Smooth muscle cell (in vitro differentiated cells): Measurements from ENCODE around the gene HECW1. TPM values are rescaled to one million over a fixed set of nuclear protein-coding genes. Genes with fewer than 3 reads are reported as not detected.
"Not testable (repeated sequence)": the region's sequence is repeated elsewhere in the genome, so short reads cannot be mapped to it uniquely, and the experiment has no call there.

Experiments
- DNase-seq: peaks from one replicate; lab custom pipeline; 2025; ENCODE audit not compliant: unreplicated experiment; lab: John Stamatoyannopoulos, UW
- H2AFZ ChIP-seq: fragments of 200-600 bp; sonication (generic); 2 replicates; pipeline ENCODE4 v1.6.0; 2016; ENCODE audit warnings: antibody characterized with exemption, low read depth, mild to moderate bottlenecking
- H3F3A ChIP-seq: fragments of 200-600 bp; sonication (generic); 2 replicates; pipeline ENCODE4 v1.6.0; 2017; ENCODE audit warnings: antibody characterized with exemption, low read depth
- H3K27ac ChIP-seq: fragments of 200-600 bp; sonication (generic); 2 replicates; pipeline ENCODE4 v1.5.1; 2016; ENCODE audit warnings: low read depth, mild to moderate bottlenecking
- H3K27me3 ChIP-seq: fragments of 200-600 bp; sonication (generic); 2 replicates; pipeline ENCODE4 v1.6.1; 2016; ENCODE audit warnings: low read depth, mild to moderate bottlenecking
- H3K36me3 ChIP-seq: fragments of 200-600 bp; sonication (generic); 2 replicates; pipeline ENCODE4 v1.5.1; 2016; ENCODE audit warnings: low read depth
- H3K4me1 ChIP-seq: fragments of 200-600 bp; sonication (generic); 2 replicates; pipeline ENCODE4 v1.5.1; 2016; ENCODE audit warnings: low read depth
- H3K4me2 ChIP-seq: fragments of 200-600 bp; sonication (generic); 2 replicates; pipeline ENCODE4 v1.6.0; 2016; ENCODE audit warnings: mild to moderate bottlenecking
- H3K4me3 ChIP-seq: fragments of 200-600 bp; sonication (generic); 2 replicates; pipeline ENCODE4 v1.5.1; 2016; ENCODE audit warnings: mild to moderate bottlenecking
- H3K79me2 ChIP-seq: fragments of 200-600 bp; sonication (generic); 2 replicates; pipeline ENCODE4 v1.6.0; 2016; ENCODE audit warnings: low read depth, mild to moderate bottlenecking
- H3K9ac ChIP-seq: fragments of 200-600 bp; sonication (generic); 2 replicates; pipeline ENCODE4 v1.6.0; 2016; ENCODE audit warnings: low read depth
- H3K9me3 ChIP-seq: fragments of 200-600 bp; sonication (generic); replicated peaks from 2 replicates; pipeline ENCODE4 v1.5.1; 2016; ENCODE audit warnings: low read depth
- H4K20me1 ChIP-seq: fragments of 200-600 bp; sonication (generic); 2 replicates; pipeline ENCODE4 v1.6.0; 2016; ENCODE audit warnings: low read depth
- CTCF ChIP-seq: fragments of 200-600 bp; sonication (generic); IDR thresholded peaks from 2 replicates; pipeline ENCODE4 v1.5.1; 2017; ENCODE audit warnings: borderline replicate concordance, mild to moderate bottlenecking, antibody characterized with exemption; ENCODE audit not compliant: insufficient read depth, poor library complexity, severe bottlenecking
- WGBS: methylation state at CpG from one replicate; pipeline ENCODE4 v1.1.7; 2016; ENCODE audit warnings: low lambda C conversion rate; 5-methylcytosine and 5-hydroxymethylcytosine counted together
- polyA plus RNA-seq: library from polyadenylated mRNA; unstranded; fragments of >200 nt; fragmentation: Nextera tagmentation; extraction: Ambion mirVana; gene quantifications from 2 replicates; pipeline ENCODE4 v1.2.1, GENCODE V29; 2016
- total RNA-seq: library from RNA; depleted of rRNA; stranded (reverse); fragments of >200 nt; gene quantifications from 2 replicates; pipeline ENCODE4 v1.2.3, GENCODE V29; 2014

Gene HECW1
- total and polyA plus RNA-seq, 2 experiments from 2014 or later, result 0.09 to 0.49 TPM

- no peak for DNase-seq
These were observed 99.2 kb downstream of the HECW1 start for GRCh38 chr7:43211693-43212092.

GRCh38 chr7:43212921-43213320 lies 100.5 kb downstream of the HECW1 start:
- no peak for DNase-seq
- Histone ChIP-seq H3K9ac (no peak overlapping the region), H3K27me3 (no peaks in the 10 kb centered on the region), H3K36me3 (no peaks in the 10 kb centered on the region), H3K9me3 (no peaks in the 10 kb centered on the region), H3K4me1 (no peaks in the 10 kb centered on the region), H4K20me1 (no peaks in the 10 kb centered on the region), H2AFZ (no peak overlapping the region), H3F3A (no peaks in the 10 kb centered on the region), H3K79me2 (no peaks in the 10 kb centered on the region), H3K27ac (no peak overlapping the region), H3K4me2 (no peak overlapping the region), H3K4me3 (no peak overlapping the region)
- WGBS, result 85% methylated on average over 3 of the region's 3 CpGs
- TF ChIP-seq CTCF, result no peak

More at GRCh38 chr7:43211693-43212092, 99.2 kb downstream of the HECW1 start:
- Histone ChIP-seq H3K9me3 (no peaks in the 10 kb centered on the region), H3K4me2 (no peak overlapping the region), H3K4me3 (no peak overlapping the region), H3K36me3 (no peaks in the 10 kb centered on the region), H3K27ac (no peak overlapping the region), H2AFZ (no peak overlapping the region), H3F3A (no peaks in the 10 kb centered on the region), H3K9ac (no peak overlapping the region), H4K20me1 (no peaks in the 10 kb centered on the region), H3K4me1 (no peaks in the 10 kb centered on the region), H3K79me2 (no peaks in the 10 kb centered on the region), H3K27me3 (no peaks in the 10 kb centered on the region)
- TF ChIP-seq CTCF, result no peak

GRCh38 chr7:43215061-43215460 lies 102.6 kb downstream of the HECW1 start:
- Histone ChIP-seq H3K36me3 (no peaks in the 10 kb centered on the region), H3K27me3 (no peaks in the 10 kb centered on the region), H3K9ac (no peak overlapping the region), H2AFZ (no peak overlapping the region), H4K20me1 (no peaks in the 10 kb centered on the region), H3F3A (no peaks in the 10 kb centered on the region), H3K9me3 (no peaks in the 10 kb centered on the region), H3K4me2 (no peak overlapping the region), H3K79me2 (no peaks in the 10 kb centered on the region), H3K4me3 (no peak overlapping the region), H3K27ac (no peak overlapping the region), H3K4me1 (no peaks in the 10 kb centered on the region)
- WGBS, result 80% methylated on average over 6 of the region's 6 CpGs
- TF ChIP-seq CTCF, result no peak
- DNase-seq, result no peak

GRCh38 chr7:43217055-43217454 lies 104.6 kb downstream of the HECW1 start:
- no peaks in the 10 kb centered on the region for H3K36me3 ChIP-seq
- no peak for TF ChIP-seq CTCF
- H3K4me2 ChIP-seq, result no peak overlapping the region
- H3K4me1 ChIP-seq, result no peaks in the 10 kb centered on the region
- H3K4me3 ChIP-seq, result no peak overlapping the region
- H3K27ac ChIP-seq, result no peak overlapping the region
- H3K27me3 ChIP-seq, result no peaks in the 10 kb centered on the region
- H3K9ac ChIP-seq, result no peak overlapping the region
- WGBS, result 98% methylated on average over 2 of the region's 2 CpGs
- H4K20me1 ChIP-seq, result no peaks in the 10 kb centered on the region
- H3K79me2 ChIP-seq, result no peaks in the 10 kb centered on the region
- no peaks in the 10 kb centered on the region for H3F3A ChIP-seq
- H3K9me3 ChIP-seq, result no peaks in the 10 kb centered on the region
- no peak overlapping the region for H2AFZ ChIP-seq
- no peak for DNase-seq

GRCh38 chr7:43218901-43219300 lies 106.5 kb downstream of the HECW1 start:
- WGBS, result 92% methylated on average over 4 of the region's 4 CpGs
- H3K36me3 ChIP-seq, H2AFZ ChIP-seq, H3K27ac ChIP-seq, H3K9me3 ChIP-seq, H3K79me2 ChIP-seq, H3K4me2 ChIP-seq, H3K9ac ChIP-seq, H4K20me1 ChIP-seq, DNase-seq, H3K27me3 ChIP-seq, H3K4me3 ChIP-seq, H3K4me1 ChIP-seq, H3F3A ChIP-seq: not testable (repeated sequence)
